HUES48 (cell line): ENCODE results near the gene CYFIP1.

ENCODE experiments used
- H3K27ac ChIP-seq: one replicate; pipeline ENCODE4 v1.7.0; 2013; ENCODE audit warnings: low read depth, low read length, inconsistent platforms
- H3K27me3 ChIP-seq: 2 replicates; pipeline ENCODE4 v1.6.1; 2013; ENCODE audit warnings: mild to moderate bottlenecking, low read length; ENCODE audit not compliant: control insufficient read depth, insufficient read depth
- H3K36me3 ChIP-seq: 2 replicates; pipeline ENCODE4 v1.6.1; 2013; ENCODE audit warnings: low read length; ENCODE audit not compliant: control insufficient read depth, insufficient read depth
- H3K4me1 ChIP-seq: 2 replicates; pipeline ENCODE4 v1.6.1; 2013; ENCODE audit warnings: mild to moderate bottlenecking, low read length; ENCODE audit not compliant: control insufficient read depth, insufficient read depth
- H3K4me3 ChIP-seq: 2 replicates; pipeline ENCODE4 v1.5.1; 2013; ENCODE audit warnings: mild to moderate bottlenecking, low read depth, low read length
- H3K9ac ChIP-seq: 2 replicates; pipeline ENCODE4 v1.6.1; 2013; ENCODE audit warnings: mild to moderate bottlenecking, low read depth, low read length, moderate library complexity
- H3K9me3 ChIP-seq: 2 replicates; pipeline ENCODE4 v1.6.1; 2013; ENCODE audit warnings: low read length; ENCODE audit not compliant: control insufficient read depth, insufficient read depth

CYFIP1 gene

GRCh38 chr15:22936577-22937472, 43.3 kb downstream of the CYFIP1 start:
- Histone ChIP-seq H3K9me3 (no peaks in the 10 kb centered on the region), H3K27me3 (no peaks in the 10 kb centered on the region), H3K9ac (no peak overlapping the region), H3K4me3 (no peak overlapping the region), H3K36me3 (peaks cover 54% of the 10 kb centered on the region), H3K27ac (no peak overlapping the region), H3K4me1 (no peaks in the 10 kb centered on the region)

GRCh38 chr15:22933641-22934061, 46.5 kb downstream of the CYFIP1 start:
- H3K36me3 ChIP-seq: peaks cover 58% of the 10 kb centered on the region
- no peaks in the 10 kb centered on the region for H3K27me3 ChIP-seq
- H3K27ac ChIP-seq: no peak overlapping the region
- H3K4me1 ChIP-seq: no peaks in the 10 kb centered on the region
- H3K9ac ChIP-seq: no peak overlapping the region
- H3K9me3 ChIP-seq: no peaks in the 10 kb centered on the region
- no peak overlapping the region for H3K4me3 ChIP-seq

- H3K36me3 ChIP-seq: peaks cover 44% of the 10 kb centered on the region
- no peaks in the 10 kb centered on the region for H3K9me3 ChIP-seq
- no peak overlapping the region for H3K9ac ChIP-seq
- H3K27ac ChIP-seq: no peak overlapping the region
- no peaks in the 10 kb centered on the region for H3K27me3 ChIP-seq
- no peaks in the 10 kb centered on the region for H3K4me1 ChIP-seq
- no peak overlapping the region for H3K4me3 ChIP-seq
These were observed 48.2 kb downstream of the CYFIP1 start for GRCh38 chr15:22931784-22932536.

GRCh38 chr15:22930782-22931484, 49.2 kb downstream of the CYFIP1 start:
- no peaks in the 10 kb centered on the region for H3K27me3 ChIP-seq
- no peaks in the 10 kb centered on the region for H3K9me3 ChIP-seq
- no peak overlapping the region for H3K27ac ChIP-seq
- H3K4me3 ChIP-seq: no peak overlapping the region
- no peak overlapping the region for H3K9ac ChIP-seq
- no peaks in the 10 kb centered on the region for H3K4me1 ChIP-seq
- H3K36me3 ChIP-seq: peaks cover 35% of the 10 kb centered on the region

- Histone ChIP-seq H3K36me3 (peaks cover 32% of the 10 kb centered on the region), H3K4me1 (no peaks in the 10 kb centered on the region), H3K9me3 (no peaks in the 10 kb centered on the region), H3K4me3 (no peak overlapping the region), H3K9ac (no peak overlapping the region), H3K27ac (no peak overlapping the region), H3K27me3 (no peaks in the 10 kb centered on the region)
These were observed 52.4 kb downstream of the CYFIP1 start for GRCh38 chr15:22927761-22928160.

GRCh38 chr15:22925875-22926274, 54.3 kb downstream of the CYFIP1 start:
- H3K4me3 ChIP-seq: no peak overlapping the region
- peaks cover 15% of the 10 kb centered on the region for H3K36me3 ChIP-seq
- H3K9ac ChIP-seq: no peak overlapping the region
- H3K27ac ChIP-seq: no peak overlapping the region
- H3K27me3 ChIP-seq: no peaks in the 10 kb centered on the region
- H3K9me3 ChIP-seq: no peaks in the 10 kb centered on the region
- H3K4me1 ChIP-seq: no peaks in the 10 kb centered on the region

- Histone ChIP-seq H3K9me3 (no peaks in the 10 kb centered on the region), H3K27ac (no peak overlapping the region), H3K4me1 (no peaks in the 10 kb centered on the region), H3K27me3 (no peaks in the 10 kb centered on the region), H3K9ac (no peak overlapping the region), H3K4me3 (no peak overlapping the region), H3K36me3 (peaks cover 21% of the 10 kb centered on the region)
These were observed 58.2 kb downstream of the CYFIP1 start for GRCh38 chr15:22922003-22922402.

- Histone ChIP-seq H3K27me3 (no peaks in the 10 kb centered on the region), H3K4me1 (no peaks in the 10 kb centered on the region), H3K9ac (no peak overlapping the region), H3K9me3 (no peaks in the 10 kb centered on the region), H3K27ac (no peak overlapping the region), H3K36me3 (peaks cover 23% of the 10 kb centered on the region), H3K4me3 (no peak overlapping the region)
These were observed 61.0 kb downstream of the CYFIP1 start for GRCh38 chr15:22919171-22919570.

GRCh38 chr15:22918596-22919140, 61.5 kb downstream of the CYFIP1 start:
- Histone ChIP-seq H3K36me3 (peaks cover 28% of the 10 kb centered on the region), H3K9ac (no peak overlapping the region), H3K4me3 (no peak overlapping the region), H3K4me1 (no peaks in the 10 kb centered on the region), H3K27ac (no peak overlapping the region), H3K27me3 (no peaks in the 10 kb centered on the region), H3K9me3 (no peaks in the 10 kb centered on the region)

- no peak overlapping the region for H3K4me3 ChIP-seq
- H3K27me3 ChIP-seq: no peaks in the 10 kb centered on the region
- no peak overlapping the region for H3K27ac ChIP-seq
- H3K9ac ChIP-seq: no peak overlapping the region
- no peaks in the 10 kb centered on the region for H3K4me1 ChIP-seq
- H3K36me3 ChIP-seq: peaks cover 29% of the 10 kb centered on the region
- H3K9me3 ChIP-seq: no peaks in the 10 kb centered on the region
These were observed 62.1 kb downstream of the CYFIP1 start for GRCh38 chr15:22918056-22918455.
